A673 (cell line): ENCODE data around the gene HOXB7.

Experiments
- EZH2 ChIP-seq: fragments of 200-600 bp; sonication (generic); IDR thresholded peaks from 2 replicates; pipeline ENCODE4 v1.6.1; 2017; ENCODE audit warnings: borderline replicate concordance, low read depth, mild to moderate bottlenecking, mixed read lengths, antibody characterized with exemption, low read length; ENCODE audit not compliant: poor library complexity, severe bottlenecking
- TF ChIP-seq, protein P1 (sequence below): fragments of 300-800, 200-600 bp; sonication (generic); conservative IDR thresholded peaks from 2 replicates; pipeline ENCODE4 v1.5.1; 2017; ENCODE audit warnings: low read depth, mild to moderate bottlenecking, antibody characterized with exemption, low read length, moderate library complexity, mixed read lengths

DNA sequence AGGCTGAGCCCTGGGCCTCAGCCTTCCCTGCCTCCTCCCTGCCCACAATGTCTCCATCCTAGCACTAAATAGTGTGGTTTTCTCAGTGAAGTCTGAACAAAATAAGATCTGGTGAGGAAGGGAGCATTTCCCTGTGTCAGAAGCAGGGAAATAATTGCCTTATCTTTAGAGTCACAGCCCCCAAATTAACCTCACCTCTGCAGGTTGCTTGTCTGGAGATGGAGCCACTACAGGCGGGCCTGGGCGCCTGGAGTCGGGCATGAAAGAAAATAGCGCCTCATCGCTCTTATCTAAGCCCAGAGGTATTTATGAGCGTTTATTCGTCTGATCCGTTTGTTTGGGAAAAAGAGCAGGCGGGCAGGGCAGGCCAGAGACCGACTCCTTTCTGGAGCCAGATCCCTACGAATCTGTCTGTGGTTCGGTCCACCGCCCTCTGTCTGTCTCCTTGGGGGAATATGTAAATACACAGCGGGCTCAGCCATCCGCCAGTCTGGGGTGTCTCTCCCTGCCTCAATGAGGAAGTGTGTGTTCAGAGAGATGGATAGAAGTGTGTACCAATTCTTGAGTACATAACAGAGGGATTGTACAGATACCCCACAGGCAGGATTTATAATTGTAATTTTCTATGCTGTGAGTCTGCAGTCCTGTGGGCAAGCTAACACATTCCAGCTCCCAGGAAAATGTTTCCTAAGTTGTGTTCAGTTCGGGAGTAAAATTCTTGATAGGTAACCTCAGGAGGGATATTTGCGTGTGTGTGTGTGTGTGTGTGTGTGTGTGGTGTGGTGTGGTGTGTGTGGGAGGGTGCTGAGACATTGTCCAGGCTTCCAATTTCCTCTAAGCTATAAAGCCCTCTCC, 10.3 kb downstream of the HOXB7 start:
- TF ChIP-seq, protein P1, sequence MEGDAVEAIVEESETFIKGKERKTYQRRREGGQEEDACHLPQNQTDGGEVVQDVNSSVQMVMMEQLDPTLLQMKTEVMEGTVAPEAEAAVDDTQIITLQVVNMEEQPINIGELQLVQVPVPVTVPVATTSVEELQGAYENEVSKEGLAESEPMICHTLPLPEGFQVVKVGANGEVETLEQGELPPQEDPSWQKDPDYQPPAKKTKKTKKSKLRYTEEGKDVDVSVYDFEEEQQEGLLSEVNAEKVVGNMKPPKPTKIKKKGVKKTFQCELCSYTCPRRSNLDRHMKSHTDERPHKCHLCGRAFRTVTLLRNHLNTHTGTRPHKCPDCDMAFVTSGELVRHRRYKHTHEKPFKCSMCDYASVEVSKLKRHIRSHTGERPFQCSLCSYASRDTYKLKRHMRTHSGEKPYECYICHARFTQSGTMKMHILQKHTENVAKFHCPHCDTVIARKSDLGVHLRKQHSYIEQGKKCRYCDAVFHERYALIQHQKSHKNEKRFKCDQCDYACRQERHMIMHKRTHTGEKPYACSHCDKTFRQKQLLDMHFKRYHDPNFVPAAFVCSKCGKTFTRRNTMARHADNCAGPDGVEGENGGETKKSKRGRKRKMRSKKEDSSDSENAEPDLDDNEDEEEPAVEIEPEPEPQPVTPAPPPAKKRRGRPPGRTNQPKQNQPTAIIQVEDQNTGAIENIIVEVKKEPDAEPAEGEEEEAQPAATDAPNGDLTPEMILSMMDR = no peak
- TF ChIP-seq EZH2 = no peak
